HepG2 (cell line): ENCODE data around the gene SCG2.

Source experiments
- CREM ChIP-seq, 2 experiments: sonication (generic) in 1 of 2; formaldehyde crosslinking in 1 of 2; IDR thresholded peaks; 2 replicates each; pipeline versions ENCODE4 v1.4.0 to v1.6.1; 2016 to 2020; ENCODE audit warnings: antibody characterized with exemption in 1 of 2, mild to moderate bottlenecking in 1 of 2, missing genetic modification reagents in 1 of 2
- HINFP ChIP-seq: sonication (generic); formaldehyde crosslinking; IDR thresholded peaks from 2 replicates; pipeline ENCODE4 v1.4.0; 2020; ENCODE audit warnings: low read depth, mild to moderate bottlenecking, missing genetic modification reagents
- KMT2B ChIP-seq: IDR thresholded peaks from 2 replicates; pipeline ENCODE4 v1.6.1; 2016; ENCODE audit warnings: missing genetic modification reagents, missing compliant biosample characterization
- POLR2AphosphoS2 ChIP-seq: IDR thresholded peaks from 2 replicates; pipeline ENCODE4 v1.6.1; 2011; ENCODE audit warnings: low read depth, low read length, improper control_type of control experiment
- SP1 ChIP-seq, 2 experiments: fragments of 450-650 bp in 1 of 2; sonication (generic) in 1 of 2; formaldehyde crosslinking in 1 of 2; IDR thresholded peaks; 2 replicates each; pipeline versions ENCODE4 v1.4.0 to v1.6.1; 2016 to 2020; ENCODE audit warnings: missing genetic modification reagents in 1 of 2
- TF ChIP-seq, protein P1 (sequence below): sonication (generic); formaldehyde crosslinking; IDR thresholded peaks from 2 replicates; pipeline ENCODE4 v1.9.0; 2021; ENCODE audit warnings: missing genetic modification reagents, borderline replicate concordance

GRCh38 chr2:223576873-223577272 is 25.3 kb downstream of the SCG2 start:
- TF ChIP-seq SP1 (IDR thresholded peaks at IDR 0.05) (no peak), SP1 (CRISPR knock-in tag; IDR thresholded peaks at IDR 0.05) (no peak), POLR2AphosphoS2 (no peak), HINFP (CRISPR knock-in tag) (no peak), KMT2B (CRISPR knock-in tag) (no peak), CREM (IDR thresholded peaks at IDR 0.05) (no peak), CREM (CRISPR knock-in tag; IDR thresholded peaks at IDR 0.05) (no peak)
- TF ChIP-seq, protein P1, sequence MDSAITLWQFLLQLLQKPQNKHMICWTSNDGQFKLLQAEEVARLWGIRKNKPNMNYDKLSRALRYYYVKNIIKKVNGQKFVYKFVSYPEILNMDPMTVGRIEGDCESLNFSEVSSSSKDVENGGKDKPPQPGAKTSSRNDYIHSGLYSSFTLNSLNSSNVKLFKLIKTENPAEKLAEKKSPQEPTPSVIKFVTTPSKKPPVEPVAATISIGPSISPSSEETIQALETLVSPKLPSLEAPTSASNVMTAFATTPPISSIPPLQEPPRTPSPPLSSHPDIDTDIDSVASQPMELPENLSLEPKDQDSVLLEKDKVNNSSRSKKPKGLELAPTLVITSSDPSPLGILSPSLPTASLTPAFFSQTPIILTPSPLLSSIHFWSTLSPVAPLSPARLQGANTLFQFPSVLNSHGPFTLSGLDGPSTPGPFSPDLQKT (CRISPR knock-in tag), result no peak
